K562 (cell line): ENCODE results near the gene GP1BA. TPM values are rescaled to one million over a fixed set of nuclear protein-coding genes. Genes with fewer than 3 reads are reported as not detected.

Experiments used
- CHD2 ChIP-seq: IDR thresholded peaks from 2 replicates; pipeline ENCODE4 v1.6.1; 2011; ENCODE audit warnings: low read depth, low read length
- HNRNPUL1 ChIP-seq: fragments of 200-400 bp; formaldehyde crosslinking; IDR thresholded peaks from 2 replicates; pipeline ENCODE4 v1.6.1; 2017; ENCODE audit warnings: low read length
- NFE2L1 ChIP-seq: fragments of 450-650 bp; IDR thresholded peaks from 2 replicates; pipeline ENCODE4 v1.6.1; 2016; ENCODE audit warnings: missing genetic modification characterization, low read depth, mild to moderate bottlenecking, missing compliant biosample characterization, moderate library complexity, borderline replicate concordance
- PTBP1 ChIP-seq: fragments of 200-400 bp; formaldehyde crosslinking; IDR thresholded peaks from 2 replicates; pipeline ENCODE4 v1.6.1; 2017; ENCODE audit warnings: low read depth, low read length
- RBM25 ChIP-seq: fragments of 200-400 bp; formaldehyde crosslinking; IDR thresholded peaks from 2 replicates; pipeline ENCODE4 v1.6.1; 2018; ENCODE audit warnings: low read length, low read depth, moderate library complexity; ENCODE audit not compliant: severe bottlenecking
- RBM39 ChIP-seq: fragments of 200-400 bp; formaldehyde crosslinking; optimal IDR thresholded peaks from 2 replicates; pipeline ENCODE3; 2018; ENCODE audit warnings: low read depth, low read length
- SIRT6 ChIP-seq: IDR thresholded peaks from one replicate; pipeline ENCODE4 v1.6.1; 2012; ENCODE audit warnings: low read depth, mild to moderate bottlenecking, control low read depth, inconsistent platforms, low read length, moderate library complexity
- SMARCA5 ChIP-seq: fragments of 450-650 bp; IDR thresholded peaks from 2 replicates; pipeline ENCODE4 v1.6.1; 2016
- STAT5A ChIP-seq: IDR thresholded peaks from 2 replicates; pipeline ENCODE4 v1.6.1; 2012; ENCODE audit warnings: low read length, inconsistent platforms, borderline replicate concordance
- TBL1XR1 ChIP-seq, 2 experiments: IDR thresholded peaks; 2 replicates each; pipeline ENCODE4 v1.6.1; 2012; ENCODE audit warnings: improper control_type of control experiment in 2 of 2, low read length in 2 of 2, mild to moderate bottlenecking in 1 of 2
- U2AF1 ChIP-seq: fragments of 200-400 bp; formaldehyde crosslinking; optimal IDR thresholded peaks from 2 replicates; pipeline ENCODE3; 2017; ENCODE audit warnings: mild to moderate bottlenecking, low read depth, low read length, moderate library complexity
- WHSC1 ChIP-seq: IDR thresholded peaks from one replicate; pipeline ENCODE4 v1.6.1; 2012; ENCODE audit warnings: low read length, control low read depth, inconsistent platforms
- YBX1 ChIP-seq: fragments of 450-650 bp; IDR thresholded peaks from 2 replicates; pipeline ENCODE4 v1.7.1; 2016; ENCODE audit warnings: mild to moderate bottlenecking
- ZBTB17 ChIP-seq: fragments of 450-650 bp; formaldehyde crosslinking; IDR thresholded peaks from 2 replicates; pipeline ENCODE4 v1.4.0; 2020; ENCODE audit warnings: mild to moderate bottlenecking
- ZFP1 ChIP-seq: fragments of 450-650 bp; formaldehyde crosslinking; IDR thresholded peaks from 2 replicates; pipeline ENCODE4 v1.4.0; 2020; ENCODE audit warnings: mild to moderate bottlenecking, mixed read lengths
- ZNF347 ChIP-seq: fragments of 450-650 bp; formaldehyde crosslinking; IDR thresholded peaks from 2 replicates; pipeline ENCODE4 v1.4.0; 2020; ENCODE audit warnings: low read depth, mild to moderate bottlenecking, moderate library complexity
- ZNF644 ChIP-seq: fragments of 200-800 bp; sonication (Bioruptor generic); IDR thresholded peaks from 2 replicates; pipeline ENCODE4 v1.6.1; 2016; ENCODE audit warnings: low read depth, missing genetic modification characterization, missing compliant biosample characterization
- polyA plus RNA-seq, 8 experiments: library from polyadenylated mRNA; depleted of rRNA in 4 of 8; stranded (reverse) in 5 of 8; unstranded in 3 of 8; fragments of >200 nt; fragmentation: Nextera tagmentation in 2 of 8; fragmentation: Illumina TruSeq in 1 of 8; extraction: Ambion mirVana in 2 of 8; extraction: Trizol in 1 of 8; gene quantifications; 2 replicates each; pipeline versions ENCODE4 v1.2.1 to v1.2.3, GENCODE V29; 2011 to 2014; ENCODE audit warnings: inconsistent platforms in 1 of 8, missing spikeins in 1 of 8
- total RNA-seq, 7 experiments: library from RNA; depleted of rRNA in 6 of 7; stranded (reverse); fragments of >200 nt in 6 of 7; fragmentation: Illumina TruSeq in 2 of 7; extraction: Trizol in 2 of 7; gene quantifications; 2 replicates each; pipeline versions ENCODE4 v1.2.1 to v1.2.3, GENCODE V29; 2011 to 2021; ENCODE audit warnings: low replicate concordance in 1 of 7
- TF ChIP-seq, protein P1 (sequence below): fragments of 250-450 bp; sonication (Bioruptor Pico); IDR thresholded peaks from 2 replicates; pipeline ENCODE4 v1.5.0; 2021
- TF ChIP-seq, protein P2 (sequence below): fragments of 250-450 bp; sonication (Bioruptor Pico); IDR thresholded peaks from 2 replicates; pipeline ENCODE4 v1.6.1; 2021; ENCODE audit warnings: mild to moderate bottlenecking
- TF ChIP-seq, protein P3 (sequence below): fragments of 450-650 bp; IDR thresholded peaks from 2 replicates; pipeline ENCODE4 v1.6.1; 2017; ENCODE audit warnings: mild to moderate bottlenecking, moderate library complexity
- TF ChIP-seq, protein P4 (sequence below): fragments of 200-800 bp; sonication (Bioruptor generic); IDR thresholded peaks from 2 replicates; pipeline ENCODE4 v1.6.1; 2017; ENCODE audit warnings: missing genetic modification characterization, missing compliant biosample characterization

The GP1BA gene
- total and polyA plus RNA-seq, 9 of the 15 experiments (the other 6 are each of a cell fraction or from before 2014, with no cell fraction given): 0.01 TPM; not detected in 8

DNA sequence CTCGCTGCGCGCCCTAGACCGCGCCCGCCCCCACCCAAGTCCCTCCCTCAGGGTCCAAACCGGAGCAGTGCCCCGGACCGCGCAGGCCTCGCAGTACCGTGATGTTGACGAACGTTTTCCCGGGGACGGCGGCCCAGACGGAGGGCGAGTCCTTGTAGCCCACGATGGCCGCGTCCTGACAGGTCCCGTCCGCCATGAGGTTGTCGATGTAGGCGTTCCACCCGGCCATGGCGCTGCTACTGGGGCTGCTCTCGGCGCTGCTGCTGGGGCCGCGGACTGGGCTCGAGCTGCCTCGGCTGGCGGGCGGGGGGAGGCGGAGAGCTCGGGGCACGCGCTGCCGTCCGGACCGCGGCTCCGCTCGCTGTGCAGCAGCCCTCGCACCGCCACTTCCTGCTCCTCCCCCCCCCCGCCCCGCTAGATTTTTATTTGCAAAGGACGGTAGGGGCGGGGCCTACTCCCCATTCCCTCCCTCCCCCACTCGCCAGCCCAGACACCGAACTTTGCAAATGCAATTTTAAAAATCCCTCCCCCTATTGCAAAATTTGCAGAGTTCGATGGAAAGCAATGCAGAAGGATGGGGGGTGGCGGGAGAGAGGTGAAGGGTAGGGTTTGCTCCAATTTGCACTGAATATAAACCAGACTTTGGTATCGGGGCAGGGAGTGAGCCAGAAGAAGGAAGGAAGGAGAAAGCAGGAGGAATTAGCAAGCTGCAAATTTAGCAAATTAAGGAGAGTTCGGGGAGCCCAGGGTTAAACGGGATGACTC lies 16.3 kb downstream of the GP1BA start, which contains the start of gene PFN1 (continued):
- TF ChIP-seq, protein P1, sequence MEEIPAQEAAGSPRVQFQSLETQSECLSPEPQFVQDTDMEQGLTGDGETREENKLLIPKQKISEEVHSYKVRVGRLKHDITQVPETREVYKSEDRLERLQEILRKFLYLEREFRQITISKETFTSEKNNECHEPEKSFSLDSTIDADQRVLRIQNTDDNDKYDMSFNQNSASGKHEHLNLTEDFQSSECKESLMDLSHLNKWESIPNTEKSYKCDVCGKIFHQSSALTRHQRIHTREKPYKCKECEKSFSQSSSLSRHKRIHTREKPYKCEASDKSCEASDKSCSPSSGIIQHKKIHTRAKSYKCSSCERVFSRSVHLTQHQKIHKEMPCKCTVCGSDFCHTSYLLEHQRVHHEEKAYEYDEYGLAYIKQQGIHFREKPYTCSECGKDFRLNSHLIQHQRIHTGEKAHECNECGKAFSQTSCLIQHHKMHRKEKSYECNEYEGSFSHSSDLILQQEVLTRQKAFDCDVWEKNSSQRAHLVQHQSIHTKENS: no peak
- TF ChIP-seq U2AF1: peak; percentile 55
- TF ChIP-seq, protein P2, sequence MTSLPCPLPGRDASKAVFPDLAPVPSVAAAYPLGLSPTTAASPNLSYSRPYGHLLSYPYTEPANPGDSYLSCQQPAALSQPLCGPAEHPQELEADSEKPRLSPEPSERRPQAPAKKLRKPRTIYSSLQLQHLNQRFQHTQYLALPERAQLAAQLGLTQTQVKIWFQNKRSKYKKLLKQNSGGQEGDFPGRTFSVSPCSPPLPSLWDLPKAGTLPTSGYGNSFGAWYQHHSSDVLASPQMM (CRISPR knock-in tag): no peak
- no peak for TF ChIP-seq PTBP1
- TF ChIP-seq WHSC1: no peak
- TF ChIP-seq SMARCA5: peak; percentile 45; the same call in 1 of the 2 replicates
- TF ChIP-seq SIRT6: no peak
- TF ChIP-seq RBM39: no peak
- TF ChIP-seq RBM25: no peak
- no peak for TF ChIP-seq STAT5A
- no peak for TF ChIP-seq NFE2L1
- TF ChIP-seq ZNF644: no peak
- TF ChIP-seq ZBTB17 (CRISPR knock-in tag): no peak; the same call in 1 of the 2 replicates
- TF ChIP-seq ZNF347 (CRISPR knock-in tag): 0 out of 2 replicates have a peak, but pooled peaks have one; percentile 33
- no peak for TF ChIP-seq HNRNPUL1
- no peak for TF ChIP-seq YBX1
- no peak for TF ChIP-seq TBL1XR1 (IDR thresholded peaks at IDR 0.05; ENCODE audit: low read length in 2 of 2)
- TF ChIP-seq CHD2: no peak
- TF ChIP-seq, protein P3, sequence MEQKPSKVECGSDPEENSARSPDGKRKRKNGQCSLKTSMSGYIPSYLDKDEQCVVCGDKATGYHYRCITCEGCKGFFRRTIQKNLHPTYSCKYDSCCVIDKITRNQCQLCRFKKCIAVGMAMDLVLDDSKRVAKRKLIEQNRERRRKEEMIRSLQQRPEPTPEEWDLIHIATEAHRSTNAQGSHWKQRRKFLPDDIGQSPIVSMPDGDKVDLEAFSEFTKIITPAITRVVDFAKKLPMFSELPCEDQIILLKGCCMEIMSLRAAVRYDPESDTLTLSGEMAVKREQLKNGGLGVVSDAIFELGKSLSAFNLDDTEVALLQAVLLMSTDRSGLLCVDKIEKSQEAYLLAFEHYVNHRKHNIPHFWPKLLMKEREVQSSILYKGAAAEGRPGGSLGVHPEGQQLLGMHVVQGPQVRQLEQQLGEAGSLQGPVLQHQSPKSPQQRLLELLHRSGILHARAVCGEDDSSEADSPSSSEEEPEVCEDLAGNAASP: no peak
- TF ChIP-seq, protein P4, sequence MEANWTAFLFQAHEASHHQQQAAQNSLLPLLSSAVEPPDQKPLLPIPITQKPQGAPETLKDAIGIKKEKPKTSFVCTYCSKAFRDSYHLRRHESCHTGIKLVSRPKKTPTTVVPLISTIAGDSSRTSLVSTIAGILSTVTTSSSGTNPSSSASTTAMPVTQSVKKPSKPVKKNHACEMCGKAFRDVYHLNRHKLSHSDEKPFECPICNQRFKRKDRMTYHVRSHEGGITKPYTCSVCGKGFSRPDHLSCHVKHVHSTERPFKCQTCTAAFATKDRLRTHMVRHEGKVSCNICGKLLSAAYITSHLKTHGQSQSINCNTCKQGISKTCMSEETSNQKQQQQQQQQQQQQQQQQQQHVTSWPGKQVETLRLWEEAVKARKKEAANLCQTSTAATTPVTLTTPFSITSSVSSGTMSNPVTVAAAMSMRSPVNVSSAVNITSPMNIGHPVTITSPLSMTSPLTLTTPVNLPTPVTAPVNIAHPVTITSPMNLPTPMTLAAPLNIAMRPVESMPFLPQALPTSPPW (CRISPR knock-in tag): peak; percentile 85
- no peak for TF ChIP-seq ZFP1 (CRISPR knock-in tag)
